Osteocyte (in vitro differentiated cells): Measurements from ENCODE around the gene C3orf20. TPM values are rescaled to one million over a fixed set of nuclear protein-coding genes. Genes with fewer than 3 reads are reported as not detected.
"Not testable (repeated sequence)": the region's sequence is repeated elsewhere in the genome, so short reads cannot be mapped to it uniquely, and the experiment has no call there.

Source experiments
- DNase-seq: peaks from one replicate; pipeline ENCODE4 v3.0.0; 2021; ENCODE audit warnings: mixed read lengths; ENCODE audit not compliant: unreplicated experiment; ENCODE audit errors: extremely low spot score
- H3K27ac Mint-ChIP-seq: one replicate; pipeline ENCODE4 v1.8.0; 2021; ENCODE audit warnings: mild to moderate bottlenecking, mixed read lengths; ENCODE audit not compliant: unreplicated experiment
- H3K27me3 Mint-ChIP-seq: one replicate; pipeline ENCODE4 v1.8.0; 2021; ENCODE audit warnings: mixed read lengths; ENCODE audit not compliant: unreplicated experiment
- H3K36me3 Mint-ChIP-seq: one replicate; pipeline ENCODE4 v1.8.0; 2021; ENCODE audit warnings: mixed read lengths; ENCODE audit not compliant: unreplicated experiment
- H3K4me1 Mint-ChIP-seq: one replicate; pipeline ENCODE4 v1.8.0; 2021; ENCODE audit warnings: mixed read lengths; ENCODE audit not compliant: unreplicated experiment
- H3K4me3 Mint-ChIP-seq: one replicate; pipeline ENCODE4 v1.8.0; 2021; ENCODE audit warnings: mild to moderate bottlenecking, moderate library complexity, mixed read lengths; ENCODE audit not compliant: unreplicated experiment
- H3K9me3 Mint-ChIP-seq: one replicate; pipeline ENCODE4 v1.8.0; 2021; ENCODE audit warnings: mixed read lengths; ENCODE audit not compliant: unreplicated experiment
- CTCF ChIP-seq: fragments of 200-600 bp; sonication (generic); IDR thresholded peaks from 2 replicates; pipeline ENCODE4 v1.5.0; 2021; ENCODE audit warnings: antibody characterized with exemption, mild to moderate bottlenecking, moderate library complexity
- total RNA-seq: library from RNA; stranded (reverse); gene quantifications from 2 replicates; pipeline ENCODE4 v1.2.1, GENCODE V29; 2021

Gene C3orf20
- total RNA-seq, 1 donor from 2014 or later, result not detected

DNA sequence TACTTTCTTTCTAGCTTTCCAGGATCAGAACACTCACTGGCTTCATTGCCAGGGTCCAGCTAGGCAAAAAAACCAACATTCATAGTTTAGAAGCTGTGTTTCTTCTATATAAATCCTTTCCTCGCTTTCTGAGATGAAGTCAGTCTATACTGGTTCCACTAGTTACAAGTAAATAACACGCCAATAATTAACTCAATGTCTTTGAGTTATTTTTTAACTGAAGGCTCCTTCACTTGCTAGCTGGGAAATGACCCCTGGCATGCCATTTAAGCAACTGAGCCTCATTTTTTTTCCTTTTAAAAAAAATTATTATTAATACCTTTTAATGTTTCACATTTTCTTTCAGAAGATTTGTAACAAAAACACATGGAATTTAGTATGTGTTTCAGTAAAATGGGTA is 25.5 kb upstream of the C3orf20 start:
- Mint-ChIP-seq H3K4me3 (no peak overlapping the region), H3K27ac (no peak overlapping the region), H3K36me3 (peaks cover 6% of the 10 kb centered on the region)

GRCh38 chr3:14650193-14650592 is 24.7 kb upstream of the C3orf20 start:
- H3K36me3 Mint-ChIP-seq, result peaks cover 6% of the 10 kb centered on the region
- DNase-seq, result no peak
- no peaks in the 10 kb centered on the region for H3K9me3 Mint-ChIP-seq
- H3K4me1 Mint-ChIP-seq, result peaks cover 25% of the 10 kb centered on the region
- peak overlapping the region; percentile 88 for H3K4me3 Mint-ChIP-seq
- no peak for TF ChIP-seq CTCF
- H3K27ac Mint-ChIP-seq, result peak overlapping the region; percentile 97
- H3K27me3 Mint-ChIP-seq, result peaks cover 5% of the 10 kb centered on the region

More for the DNA sequence above, 25.5 kb upstream of the C3orf20 start:
- Mint-ChIP-seq H3K4me1 (peaks cover 25% of the 10 kb centered on the region), H3K27me3 (peaks cover 6% of the 10 kb centered on the region), H3K9me3 (no peaks in the 10 kb centered on the region)
- no peak for TF ChIP-seq CTCF
- DNase-seq, result no peak

DNA sequence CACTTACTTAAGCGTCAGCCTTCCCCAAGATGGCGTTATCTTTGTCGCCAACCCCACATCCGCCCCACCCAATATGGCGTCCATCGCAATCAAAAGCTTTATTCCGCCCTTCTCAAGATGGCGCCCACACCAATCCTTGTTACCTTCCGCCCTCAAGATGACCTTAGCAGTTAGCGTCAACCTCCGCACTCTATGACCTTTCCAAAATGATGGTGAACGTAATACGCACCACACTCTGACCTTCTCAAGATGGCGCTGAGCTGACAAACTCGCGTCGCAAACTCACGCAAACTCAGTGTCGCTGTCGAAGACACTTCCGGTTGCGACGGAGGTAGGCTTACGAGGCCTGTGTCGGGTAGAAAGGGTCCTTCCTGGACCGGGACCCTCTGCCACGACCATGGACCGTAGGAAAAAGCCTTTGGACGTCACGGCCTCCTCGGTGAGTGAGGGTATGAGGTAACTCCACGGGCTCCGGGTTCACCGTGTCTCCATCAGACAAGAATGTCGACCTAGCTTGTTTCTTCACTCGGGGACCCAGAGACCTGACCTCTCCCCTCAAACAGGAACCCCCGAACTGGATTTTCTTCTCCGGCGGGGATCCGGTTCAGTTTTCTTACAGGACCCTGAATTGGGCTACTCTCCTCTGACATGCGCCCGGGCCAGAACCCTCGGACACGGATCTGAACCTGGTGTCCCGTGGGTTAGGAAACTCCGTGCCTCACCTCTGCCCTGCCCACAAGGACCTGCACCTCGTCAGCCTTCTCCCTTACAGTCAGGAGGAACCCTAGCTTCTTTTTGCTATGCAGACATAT is 23.3 kb upstream of the C3orf20 start, which contains the start of gene CCDC174:
Gene CCDC174, plus strand, starts transcription at position 323 of the 812 bp plus-strand sequence. Its CDS starts 75 bp downstream, at position 398.
- Mint-ChIP-seq H3K4me1 (peaks cover 25% of the 10 kb centered on the region), H3K27me3 (peaks cover 5% of the 10 kb centered on the region), H3K9me3 (no peaks in the 10 kb centered on the region), H3K36me3 (peaks cover 15% of the 10 kb centered on the region), H3K27ac (peak within 1 kb of the TSS; percentile 97), H3K4me3 (peak within 1 kb of the TSS; percentile 88)
- peak; percentile 95 for DNase-seq
- TF ChIP-seq CTCF, result no peak

GRCh38 chr3:14652360-14652907 is 22.5 kb upstream of the C3orf20 start:
- not testable (repeated sequence) for H3K9me3 Mint-ChIP-seq, H3K27me3 Mint-ChIP-seq, DNase-seq
- Mint-ChIP-seq H3K36me3 (peaks cover 18% of the 10 kb centered on the region), H3K4me1 (peaks cover 25% of the 10 kb centered on the region), H3K27ac (peak overlapping the region; percentile 97), H3K4me3 (peak overlapping the region; percentile 88)

DNA sequence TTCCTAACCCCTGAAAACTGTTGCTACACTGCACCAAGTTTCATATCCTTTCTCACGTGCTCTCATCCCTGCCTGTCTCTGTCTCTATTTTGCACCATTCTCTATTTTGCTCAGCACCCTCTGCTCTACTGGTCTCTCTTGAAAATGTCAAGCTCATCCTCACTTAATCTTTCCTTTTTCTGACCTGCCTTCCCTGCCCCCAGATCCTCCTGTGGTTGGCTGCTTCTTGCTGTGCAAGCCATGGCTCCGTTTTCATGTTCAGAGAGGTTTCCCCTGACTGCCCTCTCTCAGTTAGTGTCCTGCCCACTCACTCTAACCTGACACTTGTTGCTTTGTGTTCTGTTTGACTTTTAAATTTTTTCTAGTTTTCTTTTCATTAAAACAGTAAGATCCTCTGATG is 17.4 kb upstream of the C3orf20 start:
- H3K36me3 Mint-ChIP-seq, result peaks cover 51% of the 10 kb centered on the region
- no peaks in the 10 kb centered on the region for H3K27me3 Mint-ChIP-seq
- no peak for DNase-seq
- TF ChIP-seq CTCF, result no peak
- no peaks in the 10 kb centered on the region for H3K9me3 Mint-ChIP-seq
- H3K4me1 Mint-ChIP-seq, result peaks cover 12% of the 10 kb centered on the region
- no peak overlapping the region for H3K27ac Mint-ChIP-seq
- no peak overlapping the region for H3K4me3 Mint-ChIP-seq
